Heart left ventricle (tissue), 13 donors: Measurements from ENCODE around the gene ZNF784.

ENCODE experiments used
- POLR2A ChIP-seq, 2 donors: fragments of 450-650 bp; IDR thresholded peaks; one replicate each; pipeline ENCODE4 v1.6.1; 2017; ENCODE audit warnings: antibody characterized with exemption in 2 of 2, mild to moderate bottlenecking in 2 of 2, moderate library complexity in 2 of 2
- TF ChIP-seq, protein P1 (sequence below), 12 donors: fragments of 200-600 bp; sonication (generic) in 4 of 12; IDR thresholded peaks; one replicate each; pipeline versions ENCODE4 v1.5.0 to v1.8.0; 2018 to 2022; ENCODE audit warnings: antibody characterized with exemption in 12 of 12, mild to moderate bottlenecking in 5 of 12
- donor health status: ischemic (EF 13 %, LVEDD 7.1; RV severe dilation, severe dysfunction).
- donor health status: DM: no; HTN: yes; CAD: no.
- donor health status: DM: no; HTN: no; CAD: no.
- donor health status: ischemic (EF 25% LVEDD 6.9; RV normal size, moderate dysfunction).
- donor health status: ischemic (EF 25% LVEDD 5.7; RV mildly dilated, moderate dysfunction).
- donor health status: ischemic (EF 35%, LVEDD 5.7; RV mildly dilated, moderate dysfunction).
- donor health status: nonischemic (EF 11% LVEDD 7.7; RV severe dilation, severe dysfunction).
- donor health status: DM: yes; HTN: yes; CAD: no.
- donor health status: PGD.
- donor health status: ischemic (EF 29% LVEDD 5.4; RV normal size, mild dysfunction).
- donor health status: nonischemic (EF 23%, LVEDD 6.1; RV moderate dilation, normal function).

GRCh38 chr19:55614711-55615542 lies 9.4 kb downstream of the ZNF784 start:
- TF ChIP-seq, protein P1, sequence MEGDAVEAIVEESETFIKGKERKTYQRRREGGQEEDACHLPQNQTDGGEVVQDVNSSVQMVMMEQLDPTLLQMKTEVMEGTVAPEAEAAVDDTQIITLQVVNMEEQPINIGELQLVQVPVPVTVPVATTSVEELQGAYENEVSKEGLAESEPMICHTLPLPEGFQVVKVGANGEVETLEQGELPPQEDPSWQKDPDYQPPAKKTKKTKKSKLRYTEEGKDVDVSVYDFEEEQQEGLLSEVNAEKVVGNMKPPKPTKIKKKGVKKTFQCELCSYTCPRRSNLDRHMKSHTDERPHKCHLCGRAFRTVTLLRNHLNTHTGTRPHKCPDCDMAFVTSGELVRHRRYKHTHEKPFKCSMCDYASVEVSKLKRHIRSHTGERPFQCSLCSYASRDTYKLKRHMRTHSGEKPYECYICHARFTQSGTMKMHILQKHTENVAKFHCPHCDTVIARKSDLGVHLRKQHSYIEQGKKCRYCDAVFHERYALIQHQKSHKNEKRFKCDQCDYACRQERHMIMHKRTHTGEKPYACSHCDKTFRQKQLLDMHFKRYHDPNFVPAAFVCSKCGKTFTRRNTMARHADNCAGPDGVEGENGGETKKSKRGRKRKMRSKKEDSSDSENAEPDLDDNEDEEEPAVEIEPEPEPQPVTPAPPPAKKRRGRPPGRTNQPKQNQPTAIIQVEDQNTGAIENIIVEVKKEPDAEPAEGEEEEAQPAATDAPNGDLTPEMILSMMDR (IDR thresholded peaks at IDR 0.05) = no peak
- TF ChIP-seq POLR2A (IDR thresholded peaks at IDR 0.05) = no peak
